HT-29 (cell line): Measurements from ENCODE around the gene PACSIN2. TPM values are rescaled to one million over a fixed set of nuclear protein-coding genes. Genes with fewer than 3 reads are reported as not detected.
A peak's percentile ranks its signal among the peaks of the same experiment; 100 is the strongest.
"Not testable (repeated sequence)": the region's sequence is repeated elsewhere in the genome, so short reads cannot be mapped to it uniquely, and the experiment has no call there.

Experiments
- DNase-seq: peaks from one replicate; pipeline ENCODE4 v3.0.0-alpha.2; 2015; ENCODE audit warnings: low spot score
- total RNA-seq: library from RNA; depleted of rRNA; stranded (reverse); fragments of >200 nt; shearing (Covaris generic); gene quantifications from 2 replicates; pipeline ENCODE4 v1.2.3, GENCODE V29; 2014

Gene PACSIN2
- total RNA-seq, 1 experiment from 2014 or later = 44.8 TPM

DNA sequence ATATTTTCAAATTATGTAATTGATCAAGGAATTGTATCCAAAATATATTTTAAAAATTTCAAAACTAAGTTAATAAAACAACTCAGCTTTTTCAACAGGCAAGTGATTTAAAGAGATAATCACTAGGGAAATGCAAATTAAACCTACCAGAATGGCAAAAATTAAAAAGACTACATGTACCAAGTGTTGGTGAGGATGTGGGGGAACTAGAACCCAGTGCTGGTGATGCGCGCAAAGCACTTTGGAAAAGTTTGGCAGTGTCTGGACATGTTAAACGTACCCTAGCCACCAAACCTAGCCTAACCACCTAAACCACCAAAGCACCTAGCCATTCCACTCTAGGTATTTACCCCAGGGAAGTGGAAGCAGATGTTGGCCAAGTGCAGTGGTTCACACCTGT lies 22.9 kb downstream of the PACSIN2 start:
- DNase-seq = no peak

DNA sequence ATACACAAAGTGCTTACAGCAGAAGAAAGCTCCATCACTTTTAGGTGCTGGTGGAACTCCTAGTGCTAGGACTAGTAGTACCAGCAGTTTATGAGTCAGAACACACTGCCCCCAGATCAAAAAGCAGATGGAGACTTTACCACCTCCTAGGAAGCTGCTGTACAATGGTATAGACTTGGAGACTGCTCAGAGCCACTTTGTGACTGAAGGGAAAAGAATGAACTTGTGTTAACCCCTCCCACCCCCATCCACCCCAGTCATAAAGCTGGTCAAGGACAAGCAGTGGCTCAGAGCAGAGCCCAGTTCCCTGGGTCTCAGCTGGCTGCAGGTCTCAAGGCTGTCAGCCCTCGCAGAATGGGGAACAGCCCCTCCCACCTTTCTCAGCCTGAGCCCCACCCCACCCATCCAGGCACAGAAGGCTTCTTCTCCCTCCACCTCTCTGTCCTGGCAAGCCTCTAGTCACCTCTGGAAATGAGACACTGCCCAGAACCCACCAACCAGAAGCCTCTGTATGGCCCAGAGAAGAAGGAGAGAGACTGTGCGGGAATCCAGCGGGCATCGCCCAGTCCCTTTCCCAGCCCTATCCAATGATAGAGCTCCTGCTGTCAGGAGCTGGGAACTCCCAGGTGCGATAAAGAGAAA lies 23.8 kb downstream of the PACSIN2 start:
- DNase-seq = peak; percentile 22

DNA sequence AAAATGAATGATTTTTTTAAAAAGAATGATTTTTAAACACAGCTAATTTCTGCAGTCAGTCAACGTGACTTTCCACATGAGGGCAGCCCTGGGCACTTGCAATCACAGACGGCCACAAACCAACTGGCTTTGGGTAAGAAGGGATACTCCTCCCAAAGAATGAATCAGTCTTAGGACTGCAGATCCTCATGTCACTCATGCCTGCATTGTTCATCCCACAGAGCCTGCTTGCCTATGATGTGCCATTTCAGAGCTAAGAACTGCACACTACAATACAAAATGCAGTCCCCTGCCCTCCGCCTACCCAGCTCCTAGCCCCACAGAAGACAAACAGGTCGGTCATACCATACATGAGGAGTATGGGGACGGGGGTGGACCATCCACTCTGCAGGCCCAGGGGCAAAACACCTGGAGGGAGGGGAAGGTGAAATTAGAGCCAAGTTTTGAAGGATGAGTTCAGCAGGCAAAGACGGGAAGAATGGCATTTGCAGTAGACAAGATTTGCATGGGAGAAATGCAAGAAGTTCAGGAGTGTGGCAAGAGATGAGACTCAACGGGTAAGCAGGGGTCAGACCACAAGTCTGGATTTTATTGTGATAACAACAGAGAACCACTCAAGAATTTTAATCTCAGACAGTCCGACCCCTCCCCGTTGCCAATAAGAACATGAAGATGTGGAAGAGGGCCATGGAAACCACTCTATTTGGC lies 24.7 kb downstream of the PACSIN2 start:
- DNase-seq = no peak

DNA sequence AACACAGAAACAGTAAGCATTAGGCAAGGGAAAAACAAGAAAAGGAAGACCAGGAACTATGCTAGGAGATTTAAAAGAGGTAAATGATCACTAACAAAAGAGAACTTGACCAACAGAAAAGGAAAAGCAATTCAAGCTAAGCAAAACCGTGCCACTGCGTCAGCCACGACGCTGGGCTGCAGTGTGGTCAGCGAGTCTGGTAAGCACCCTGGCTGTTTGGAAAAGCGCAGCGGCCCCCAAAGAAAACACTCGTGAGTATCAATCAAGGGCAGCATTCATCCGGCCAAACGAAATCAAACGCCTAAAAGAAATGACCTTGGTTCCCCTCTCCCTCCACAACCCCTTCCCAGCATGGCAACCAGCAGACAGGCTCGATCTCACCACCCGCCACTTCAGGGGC lies 28.8 kb downstream of the PACSIN2 start:
- no peak for DNase-seq

DNA sequence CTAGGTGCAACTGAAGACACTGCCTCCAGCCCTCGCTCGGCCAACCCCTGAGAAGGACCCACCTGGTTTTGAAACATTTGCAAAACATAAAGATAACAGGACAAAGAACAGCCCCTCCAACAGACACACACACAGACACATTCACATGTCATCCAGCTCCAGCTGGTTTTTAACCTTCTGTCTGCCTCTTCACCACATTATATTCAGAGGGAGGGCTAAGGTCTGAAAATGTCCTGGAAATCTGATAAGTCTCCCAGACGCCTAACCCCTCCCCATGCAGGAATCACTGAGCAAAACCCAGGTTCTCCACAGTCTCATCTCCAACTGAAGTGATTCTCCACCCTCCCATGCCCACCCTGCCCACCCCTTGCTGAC lies 29.4 kb downstream of the PACSIN2 start:
- no peak for DNase-seq

DNA sequence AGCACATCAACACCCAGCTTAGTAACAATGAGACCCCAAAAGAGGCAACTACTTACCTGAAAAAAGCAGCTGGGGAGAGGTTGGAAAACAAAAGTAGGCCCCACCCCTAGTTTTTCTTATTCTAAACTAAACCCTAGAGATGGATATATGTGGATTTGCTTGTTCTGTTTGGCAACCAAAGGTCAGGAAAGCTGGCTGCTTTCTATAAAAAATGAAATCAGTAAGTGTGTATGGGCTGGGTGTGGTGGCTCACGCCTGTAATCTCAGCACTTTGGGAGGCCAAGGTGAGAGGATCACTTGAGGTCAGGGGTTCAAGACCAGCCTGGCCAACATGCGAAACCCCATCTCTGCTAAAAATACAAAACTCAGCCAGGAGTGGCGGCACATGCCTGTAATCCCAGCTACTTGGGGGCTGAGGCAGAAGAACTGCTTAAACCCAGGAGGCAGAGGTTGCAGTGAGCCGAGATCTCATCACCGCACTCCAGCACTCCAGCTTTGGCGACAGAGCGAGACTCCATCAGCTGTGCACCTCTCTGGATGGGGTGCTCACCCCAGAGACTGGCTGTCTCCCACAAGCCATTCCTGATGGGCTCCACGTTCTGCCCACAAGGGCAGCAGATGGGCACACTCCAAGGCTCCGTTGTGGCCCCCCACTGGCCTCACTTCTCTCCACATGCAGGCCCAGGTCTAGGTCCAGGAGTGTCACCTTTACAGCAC lies 30.0 kb downstream of the PACSIN2 start:
- DNase-seq = no peak

DNA sequence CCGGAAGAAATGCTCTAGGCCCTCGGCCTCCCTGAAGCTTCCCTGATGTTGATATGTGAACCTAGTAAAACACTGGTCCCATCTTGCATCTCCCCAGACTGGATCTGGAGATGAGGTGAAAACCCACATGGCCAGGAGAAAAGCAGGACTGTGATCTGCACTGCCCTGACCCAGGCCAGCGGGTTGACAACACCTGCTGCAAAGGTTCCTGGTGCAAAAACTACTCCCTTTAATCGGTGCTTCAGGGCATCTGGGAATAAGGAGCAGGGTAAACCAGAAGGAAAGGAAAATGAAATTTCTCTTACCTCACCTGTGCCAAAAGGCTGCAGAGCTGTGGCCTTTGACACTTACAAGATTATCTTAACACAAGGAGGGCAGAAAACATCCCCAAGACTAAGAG lies 30.6 kb downstream of the PACSIN2 start:
- no peak for DNase-seq

DNA sequence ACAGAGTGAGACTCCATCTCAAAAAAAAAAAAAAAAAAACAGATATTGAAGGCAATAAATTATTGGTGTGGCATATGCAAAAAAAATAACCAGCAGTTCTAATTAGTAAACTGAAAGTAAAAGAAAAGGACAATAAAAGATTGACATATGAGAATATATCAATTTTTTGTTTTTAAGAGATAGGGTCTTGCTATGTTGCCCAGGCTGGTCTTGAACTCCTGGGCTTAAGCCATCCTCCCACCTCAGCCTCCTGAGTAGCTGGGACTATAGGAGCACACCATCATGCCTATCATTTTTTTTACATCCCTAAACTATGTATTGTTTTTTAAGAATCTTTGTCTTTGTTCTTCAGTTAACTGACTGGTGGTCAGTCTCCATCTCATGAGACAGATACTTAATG lies 31.5 kb downstream of the PACSIN2 start:
- DNase-seq = no peak

DNA sequence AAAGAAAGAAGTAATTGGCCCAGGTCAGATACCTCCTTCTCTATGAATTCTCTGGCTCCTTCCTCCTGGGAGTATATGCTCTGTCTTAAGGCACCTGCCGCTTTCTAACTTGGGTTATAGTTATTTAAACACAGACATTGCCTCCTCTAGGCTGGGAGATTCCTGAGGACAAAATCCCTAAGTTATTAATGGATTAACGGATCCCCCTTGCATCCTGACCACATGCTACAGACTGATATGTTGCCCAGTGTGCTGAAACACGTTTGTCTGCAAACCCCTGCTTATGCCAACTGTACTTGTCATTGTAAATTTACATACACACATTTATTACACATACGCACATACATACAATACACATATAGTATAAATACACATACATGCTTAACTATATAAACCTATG lies 35.3 kb downstream of the PACSIN2 start:
- DNase-seq = no peak

DNA sequence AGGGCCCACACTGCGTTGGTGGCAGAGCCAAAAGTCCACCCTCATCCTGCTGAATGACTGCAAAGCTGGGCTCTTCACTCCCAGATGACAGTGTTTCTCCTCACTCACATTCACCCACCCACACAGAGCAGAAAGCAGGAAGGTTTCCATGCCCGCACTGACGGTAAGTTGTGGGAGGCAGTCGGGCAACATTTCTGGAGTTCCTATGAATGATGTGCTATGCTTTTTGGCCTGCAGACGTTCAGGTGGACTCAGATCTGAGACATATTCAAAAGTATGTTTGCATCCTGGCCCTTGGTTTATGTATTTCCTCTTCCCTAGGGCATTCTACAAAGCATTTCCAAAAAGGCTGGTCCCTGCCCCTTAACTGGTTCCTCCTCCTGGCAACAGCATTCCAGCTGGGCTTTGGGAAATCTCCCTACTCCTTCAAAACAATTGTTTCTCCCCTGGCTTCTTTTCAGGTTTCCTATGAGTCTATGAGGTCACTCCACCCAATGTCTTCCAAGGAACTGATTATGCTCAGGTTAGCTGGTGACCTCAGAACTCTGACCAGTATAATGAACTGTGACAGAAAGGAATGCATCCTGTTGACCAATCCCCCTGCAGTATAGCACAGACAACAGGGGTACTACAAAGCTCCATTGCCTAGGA lies 36.4 kb downstream of the PACSIN2 start:
- peak; percentile 16 for DNase-seq

DNA sequence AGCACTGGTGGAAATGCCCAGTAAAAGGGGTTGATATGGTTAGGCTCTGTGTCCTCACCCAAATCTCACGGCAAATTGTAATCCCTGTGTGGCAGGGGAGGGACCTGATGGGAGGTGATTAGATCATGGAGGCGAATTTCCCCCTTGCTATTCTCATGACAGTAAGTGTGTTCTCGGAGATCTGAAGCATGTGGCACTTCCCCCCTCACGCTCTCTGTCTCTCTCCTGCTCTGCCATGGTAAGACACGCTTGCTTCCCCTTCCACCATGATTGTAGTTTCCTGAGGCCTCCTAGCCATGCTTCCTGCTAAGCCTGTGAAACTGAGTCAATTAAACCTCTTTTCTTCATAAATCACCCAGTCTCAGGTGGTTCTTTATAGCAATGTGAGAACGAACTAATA lies 37.4 kb downstream of the PACSIN2 start:
- no peak for DNase-seq

DNA sequence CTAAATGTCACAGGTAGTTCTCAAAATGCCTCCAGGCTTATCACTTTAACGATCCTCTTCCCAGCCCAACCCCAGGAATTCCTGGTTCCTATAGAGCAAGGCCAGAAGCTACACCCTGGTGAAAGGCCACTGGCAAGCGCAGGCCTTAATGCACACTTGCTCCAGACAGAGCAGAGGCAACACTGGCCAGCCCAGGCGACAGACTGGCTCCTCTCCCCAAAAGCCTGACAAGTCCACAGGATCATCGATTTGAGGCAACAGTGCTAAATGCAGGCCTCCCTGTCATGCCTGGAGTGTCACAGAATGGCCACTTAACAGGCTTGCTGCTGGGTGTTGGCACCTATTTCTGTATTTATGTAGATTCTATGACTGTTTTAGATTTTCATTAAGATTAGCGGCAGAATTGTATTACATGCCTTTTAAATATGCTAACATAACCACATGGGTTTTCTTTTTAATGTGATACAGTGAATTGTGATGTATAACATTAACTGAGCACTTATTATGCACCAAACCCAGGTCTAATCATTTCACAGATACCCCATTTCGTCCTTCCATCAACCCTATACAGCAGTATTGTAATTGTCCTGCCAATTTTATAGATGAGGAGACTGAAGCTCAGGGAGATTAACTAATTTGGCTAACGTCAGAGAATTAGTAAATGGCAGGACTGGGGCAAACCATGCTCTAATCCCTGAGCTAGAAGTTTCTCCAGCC lies 38.6 kb downstream of the PACSIN2 start:
- peak; percentile 67 for DNase-seq

DNA sequence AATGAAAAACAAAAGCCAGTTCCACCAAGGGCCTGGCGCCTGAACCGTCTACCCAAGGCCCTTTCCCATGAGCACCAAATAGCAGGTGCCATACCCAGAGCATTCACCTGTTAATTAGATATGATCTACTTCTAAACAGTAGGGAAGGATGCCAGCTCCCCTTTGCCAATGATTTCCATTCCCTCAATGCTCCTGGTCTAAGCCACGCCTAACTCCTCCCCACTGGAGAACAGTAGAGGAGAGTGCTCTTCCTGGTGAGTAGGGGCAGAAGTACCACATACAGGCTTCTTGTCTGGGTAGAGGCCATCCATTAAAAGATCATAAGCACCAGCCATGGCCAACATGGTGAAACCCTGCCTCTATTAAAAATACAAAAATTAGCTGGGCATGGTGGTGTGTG lies 40.7 kb downstream of the PACSIN2 start:
- no peak for DNase-seq

DNA sequence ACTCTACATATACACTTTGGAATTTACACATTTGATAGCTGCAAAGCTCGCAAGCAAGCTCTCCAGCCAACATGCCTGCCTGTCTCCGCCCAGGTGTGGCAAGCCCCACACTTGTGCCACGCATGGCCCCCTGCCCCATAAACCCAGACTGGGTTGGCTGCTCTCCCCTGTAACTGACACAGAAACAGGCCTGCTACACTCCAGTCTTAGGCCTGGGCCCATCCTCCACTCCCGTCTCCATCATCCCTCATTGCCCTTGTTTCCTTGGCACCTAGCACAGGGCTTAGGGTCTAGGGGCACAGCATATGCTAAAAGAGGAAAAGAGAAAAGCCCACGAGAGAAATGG lies 41.4 kb downstream of the PACSIN2 start:
- DNase-seq = no peak

DNA sequence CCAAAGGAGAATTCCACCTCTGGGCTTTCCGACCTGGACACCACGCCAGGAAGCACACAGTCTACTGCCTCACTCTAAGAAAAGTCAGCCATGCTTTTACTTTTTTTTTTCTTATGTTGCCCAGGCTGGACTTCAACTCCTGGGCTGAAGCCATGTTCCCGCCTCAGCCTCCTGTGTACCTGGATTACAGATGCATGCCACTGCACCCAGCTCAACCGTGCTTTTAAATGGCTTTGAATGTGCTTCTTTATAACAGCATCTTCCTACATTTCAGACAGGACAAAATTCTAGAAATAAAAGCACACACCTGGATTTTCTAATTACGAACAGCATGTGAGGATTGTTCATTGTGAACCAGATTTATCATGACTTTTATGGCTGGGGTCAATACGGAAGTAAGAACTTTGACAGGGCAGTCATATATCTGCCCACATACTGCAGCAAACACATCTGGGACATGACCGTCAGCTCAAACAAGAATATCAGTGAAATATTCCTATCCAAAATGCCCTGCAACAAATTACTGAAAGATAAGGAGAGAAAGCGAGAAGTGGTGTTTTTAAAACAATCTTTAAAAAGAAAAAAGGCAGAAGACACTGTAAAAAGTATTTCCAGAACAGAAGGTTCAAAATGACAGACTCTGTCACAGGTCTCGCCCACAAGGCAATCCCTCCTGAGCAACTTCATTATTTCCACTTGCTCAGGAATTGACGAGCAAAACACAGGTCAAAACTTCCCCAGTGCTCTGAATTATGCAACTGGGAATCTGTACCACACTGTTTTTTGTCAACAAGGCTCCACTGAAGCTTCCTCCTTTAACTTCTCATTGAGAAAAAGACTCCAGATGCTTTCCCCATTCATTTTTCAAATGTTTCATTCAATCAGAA lies 42.1 kb downstream of the PACSIN2 start:
- DNase-seq = no peak

DNA sequence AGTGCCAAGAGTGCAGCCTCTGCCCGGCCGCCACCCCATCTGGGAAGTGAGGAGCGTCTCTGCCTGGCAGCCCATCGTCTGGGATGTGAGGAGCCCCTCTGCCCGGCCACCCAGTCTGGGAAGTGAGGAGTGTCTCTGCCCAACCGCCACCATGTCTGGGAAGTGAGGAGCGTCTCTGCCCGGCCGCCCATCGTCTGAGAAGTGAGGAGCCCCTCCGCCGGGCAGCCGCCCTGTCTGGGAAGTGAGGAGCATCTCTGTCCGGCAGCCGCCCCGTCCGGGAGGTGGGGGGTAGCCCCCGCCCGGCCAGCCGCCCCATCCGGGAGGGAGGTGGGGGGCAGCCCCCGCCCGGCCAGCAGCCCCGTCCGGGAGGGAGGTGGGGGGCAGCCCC lies 43.5 kb downstream of the PACSIN2 start:
- DNase-seq = not testable (repeated sequence)

DNA sequence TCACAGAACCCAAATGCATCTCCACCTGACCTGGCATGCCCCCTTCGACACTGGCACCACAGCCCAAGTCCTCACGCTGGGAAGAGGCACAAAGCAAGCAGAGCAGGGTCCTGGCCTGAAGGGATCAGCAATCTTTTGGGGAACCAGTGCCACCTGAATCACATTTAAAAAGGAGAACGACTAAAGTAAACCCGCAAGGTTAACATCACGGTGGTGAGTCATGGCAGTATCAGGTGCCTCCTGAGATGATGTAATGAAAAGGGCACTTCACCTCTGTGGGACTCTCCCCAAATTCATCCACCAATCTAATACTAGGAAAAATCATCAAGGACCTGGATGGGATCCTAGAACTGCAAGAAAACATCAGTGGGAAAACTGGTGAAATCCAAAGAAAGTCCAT lies 44.9 kb downstream of the PACSIN2 start:
- no peak for DNase-seq

DNA sequence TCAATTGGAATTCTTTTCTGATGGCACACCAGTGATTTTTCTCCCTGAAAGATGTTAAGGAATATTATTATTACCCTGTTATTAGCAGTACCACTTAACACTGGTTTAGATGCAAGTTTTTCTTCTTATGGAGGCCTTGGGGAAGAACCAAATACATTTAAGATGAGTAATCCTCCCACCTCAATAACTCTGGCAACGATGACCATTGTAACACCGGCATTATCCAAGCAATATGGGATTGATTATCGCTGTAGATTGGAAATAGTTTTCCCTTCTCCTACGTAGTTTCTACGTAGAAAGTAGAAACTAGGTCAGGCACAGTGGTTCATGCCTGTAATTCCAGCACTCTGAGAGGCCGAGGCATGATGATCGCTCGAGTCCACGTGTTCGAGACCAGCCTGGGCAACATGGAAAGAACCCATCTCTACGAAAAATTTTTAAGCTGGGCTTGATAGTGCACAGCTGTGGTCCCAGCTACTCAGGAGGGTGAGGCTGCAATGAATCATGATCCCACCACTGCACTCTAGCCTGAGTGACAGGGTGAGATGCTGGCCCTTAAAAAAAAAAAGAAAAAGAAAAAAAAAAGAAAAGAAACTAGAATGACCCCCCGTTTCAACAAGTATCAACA lies 45.5 kb downstream of the PACSIN2 start:
- DNase-seq = no peak

DNA sequence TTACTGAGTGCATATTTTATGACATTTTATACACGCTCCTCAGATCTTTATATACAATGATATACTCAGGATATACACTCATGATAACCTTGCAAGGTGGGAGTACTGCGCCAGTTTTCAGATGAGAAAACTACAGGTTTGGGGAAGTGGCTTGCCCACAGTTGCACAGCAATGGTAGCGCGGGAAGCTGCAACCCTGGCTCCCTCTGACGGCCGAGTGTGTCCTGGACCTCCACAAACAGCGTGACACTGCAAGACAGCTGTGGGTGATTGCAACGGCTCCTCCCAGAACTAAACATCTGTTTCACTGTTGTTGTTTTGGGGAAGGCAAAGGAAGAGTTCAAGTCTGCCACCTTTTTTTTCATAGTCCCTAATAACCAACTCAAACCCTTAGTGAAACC lies 47.0 kb downstream of the PACSIN2 start:
- DNase-seq = no peak

DNA sequence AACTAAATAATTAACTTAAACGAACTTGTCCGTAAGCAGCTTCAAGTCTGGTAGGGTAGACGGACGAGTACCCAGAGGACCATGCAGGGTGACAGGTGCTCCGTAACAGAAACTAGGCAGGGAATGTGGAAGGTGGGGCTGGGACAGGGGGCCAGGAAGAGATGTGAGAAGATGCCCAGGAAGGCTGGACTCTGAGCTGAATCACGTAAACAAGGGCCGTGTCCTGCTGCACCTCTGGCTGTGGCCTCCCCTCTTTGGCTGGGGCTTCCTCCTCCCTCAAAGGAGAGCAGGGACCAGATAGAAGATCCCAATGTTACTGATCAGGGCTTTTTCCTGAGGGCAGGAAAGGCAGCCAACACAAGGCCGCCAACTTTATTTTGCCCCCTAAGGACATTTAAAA lies 47.9 kb downstream of the PACSIN2 start:
- DNase-seq = no peak
